OCI-LY3 (cell line): ENCODE measurements around the gene CENPS.

Experiments used
- EZH2phosphoT487 ChIP-seq: fragments of 200-600 bp; shearing (Covaris generic); IDR thresholded peaks from 2 replicates; pipeline ENCODE4 v1.6.1; 2018; ENCODE audit warnings: antibody characterized with exemption, mixed run types, low read depth
- TF ChIP-seq, protein P1 (sequence below): fragments of 200-600, 300-600 bp; sonication (generic); IDR thresholded peaks from 2 replicates; pipeline ENCODE4 v1.5.1; 2014; ENCODE audit warnings: antibody characterized with exemption, low read length, low read depth

DNA sequence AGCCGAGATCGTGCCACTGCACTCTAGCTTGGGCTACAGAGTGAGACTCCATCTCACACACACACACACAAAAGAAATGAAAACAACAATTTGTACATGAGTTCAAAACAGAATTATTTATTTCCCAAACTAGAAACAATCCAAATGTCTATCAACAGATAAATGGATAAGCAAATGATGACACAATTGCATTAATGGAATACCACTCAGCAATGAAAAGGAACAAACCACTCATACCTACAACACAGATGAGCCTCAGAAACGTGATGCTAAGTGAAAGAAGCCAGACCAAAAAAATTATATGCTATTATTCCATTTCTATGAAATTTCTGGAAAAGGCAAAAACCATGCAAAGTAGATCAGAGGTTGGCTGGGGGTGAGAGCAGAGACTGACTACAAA lies 33.4 kb upstream of the CENPS start:
- TF ChIP-seq, protein P1, sequence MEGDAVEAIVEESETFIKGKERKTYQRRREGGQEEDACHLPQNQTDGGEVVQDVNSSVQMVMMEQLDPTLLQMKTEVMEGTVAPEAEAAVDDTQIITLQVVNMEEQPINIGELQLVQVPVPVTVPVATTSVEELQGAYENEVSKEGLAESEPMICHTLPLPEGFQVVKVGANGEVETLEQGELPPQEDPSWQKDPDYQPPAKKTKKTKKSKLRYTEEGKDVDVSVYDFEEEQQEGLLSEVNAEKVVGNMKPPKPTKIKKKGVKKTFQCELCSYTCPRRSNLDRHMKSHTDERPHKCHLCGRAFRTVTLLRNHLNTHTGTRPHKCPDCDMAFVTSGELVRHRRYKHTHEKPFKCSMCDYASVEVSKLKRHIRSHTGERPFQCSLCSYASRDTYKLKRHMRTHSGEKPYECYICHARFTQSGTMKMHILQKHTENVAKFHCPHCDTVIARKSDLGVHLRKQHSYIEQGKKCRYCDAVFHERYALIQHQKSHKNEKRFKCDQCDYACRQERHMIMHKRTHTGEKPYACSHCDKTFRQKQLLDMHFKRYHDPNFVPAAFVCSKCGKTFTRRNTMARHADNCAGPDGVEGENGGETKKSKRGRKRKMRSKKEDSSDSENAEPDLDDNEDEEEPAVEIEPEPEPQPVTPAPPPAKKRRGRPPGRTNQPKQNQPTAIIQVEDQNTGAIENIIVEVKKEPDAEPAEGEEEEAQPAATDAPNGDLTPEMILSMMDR = no peak
- no peak for TF ChIP-seq EZH2phosphoT487
